NCI-H446 (cell line): Measurements from ENCODE around the gene SERPINA10.

Source experiments
- DNase-seq, 2 experiments: peaks; one replicate each; lab custom pipeline; 2025; lab: John Stamatoyannopoulos, UW

Gene SERPINA10, protein sequence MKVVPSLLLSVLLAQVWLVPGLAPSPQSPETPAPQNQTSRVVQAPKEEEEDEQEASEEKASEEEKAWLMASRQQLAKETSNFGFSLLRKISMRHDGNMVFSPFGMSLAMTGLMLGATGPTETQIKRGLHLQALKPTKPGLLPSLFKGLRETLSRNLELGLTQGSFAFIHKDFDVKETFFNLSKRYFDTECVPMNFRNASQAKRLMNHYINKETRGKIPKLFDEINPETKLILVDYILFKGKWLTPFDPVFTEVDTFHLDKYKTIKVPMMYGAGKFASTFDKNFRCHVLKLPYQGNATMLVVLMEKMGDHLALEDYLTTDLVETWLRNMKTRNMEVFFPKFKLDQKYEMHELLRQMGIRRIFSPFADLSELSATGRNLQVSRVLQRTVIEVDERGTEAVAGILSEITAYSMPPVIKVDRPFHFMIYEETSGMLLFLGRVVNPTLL

DNA sequence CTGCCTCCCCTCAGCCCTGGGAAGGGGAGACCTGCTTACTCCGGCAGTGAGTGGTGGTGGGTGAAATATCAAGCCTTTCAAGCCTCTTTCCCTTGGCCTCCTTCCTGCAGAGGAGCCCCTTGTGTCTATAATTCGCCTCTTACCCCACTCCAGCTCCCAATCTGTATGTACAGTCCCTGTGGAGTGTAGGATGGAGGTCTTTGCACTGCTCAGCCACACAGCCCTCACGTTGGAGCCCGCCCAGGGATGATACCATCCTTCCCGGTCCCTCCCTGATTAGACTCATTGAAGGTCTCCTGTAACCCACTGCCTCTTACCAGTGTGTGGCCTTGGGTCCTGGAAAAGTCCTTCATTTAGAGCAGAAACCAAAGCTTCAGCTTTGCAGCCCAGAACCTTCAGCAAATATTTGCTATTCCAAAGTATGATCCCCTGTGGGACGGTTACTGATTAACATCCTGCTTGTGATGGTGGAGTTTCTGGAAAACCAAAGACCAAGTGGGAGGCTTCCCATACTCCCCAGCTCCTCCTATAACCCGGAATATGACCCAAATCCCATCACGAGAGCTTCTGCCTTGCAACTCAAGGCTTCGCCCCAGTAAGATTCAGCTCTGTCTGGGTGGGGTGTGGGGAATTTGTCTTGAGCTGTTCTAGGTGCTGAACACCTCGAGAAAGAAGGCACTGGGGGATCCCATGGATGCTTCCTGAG is at the start of gene SERPINA10:
Gene SERPINA10, minus strand, starts transcription at position 397 of the 706 bp plus-strand sequence. CDS start 2,675 bp downstream, outside the sequence.
- no peak for DNase-seq

DNA sequence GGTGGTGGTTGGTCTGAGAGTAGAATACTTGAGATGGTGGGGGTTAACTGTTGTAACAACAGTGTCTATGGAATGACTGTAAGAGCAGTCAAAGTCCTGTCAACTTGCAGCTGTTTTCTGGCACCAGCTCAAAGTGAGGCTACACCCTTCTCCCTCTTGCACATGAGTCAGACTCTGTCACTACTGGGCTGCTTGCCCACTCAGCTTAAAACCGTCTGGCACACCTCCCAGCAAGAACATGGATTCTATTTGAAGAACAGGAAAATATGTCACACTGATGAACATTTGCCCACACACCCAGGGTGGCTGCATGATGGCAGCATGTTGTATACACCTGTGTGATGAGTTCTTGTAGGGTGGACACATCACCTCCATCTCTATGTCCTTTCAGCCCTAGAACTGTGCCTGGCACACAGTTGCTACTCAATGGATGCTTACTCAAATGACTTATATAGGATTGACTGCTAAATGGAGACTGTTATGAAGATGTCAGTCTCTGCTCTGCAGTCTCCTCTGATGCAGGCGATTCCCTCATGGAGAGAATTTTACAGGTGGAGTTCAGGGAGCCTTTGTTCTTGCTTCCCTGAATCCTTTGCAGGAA is 49.4 kb upstream of the SERPINA10 start:
- DNase-seq, result peak; percentile 85 to 89

DNA sequence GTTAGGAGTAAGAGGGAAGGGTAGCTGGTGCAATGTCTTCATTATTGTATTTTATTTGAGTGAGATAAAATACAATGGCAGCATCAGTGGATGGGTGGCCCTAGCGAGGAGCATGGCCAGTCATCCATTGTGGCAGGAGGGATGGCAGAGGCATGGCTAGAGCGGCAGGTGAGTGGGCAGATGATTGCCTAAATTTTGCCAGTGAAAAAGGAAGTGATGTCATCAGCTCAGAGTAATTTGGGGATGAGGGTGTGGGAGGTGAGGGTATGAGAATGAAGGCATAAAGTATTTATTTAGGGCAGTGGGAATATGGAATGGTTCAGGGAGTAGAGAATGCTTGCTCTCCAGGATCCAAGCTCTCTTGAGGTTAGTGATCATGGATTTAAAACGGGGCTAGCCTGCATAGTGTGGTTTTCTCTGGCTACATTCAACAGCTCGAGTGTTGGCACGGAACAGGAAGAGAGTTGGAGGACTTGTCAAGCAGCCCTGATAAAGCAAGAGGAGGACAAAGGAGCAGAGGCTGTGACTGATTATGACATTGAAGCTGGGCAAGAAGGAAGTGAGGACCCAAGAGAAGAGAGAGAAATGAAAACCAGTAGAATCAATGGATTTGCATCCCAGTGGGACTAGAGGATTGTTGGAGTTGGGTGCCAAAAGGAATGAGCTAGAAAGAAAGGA is 48.7 kb upstream of the SERPINA10 start:
- no peak for DNase-seq

DNA sequence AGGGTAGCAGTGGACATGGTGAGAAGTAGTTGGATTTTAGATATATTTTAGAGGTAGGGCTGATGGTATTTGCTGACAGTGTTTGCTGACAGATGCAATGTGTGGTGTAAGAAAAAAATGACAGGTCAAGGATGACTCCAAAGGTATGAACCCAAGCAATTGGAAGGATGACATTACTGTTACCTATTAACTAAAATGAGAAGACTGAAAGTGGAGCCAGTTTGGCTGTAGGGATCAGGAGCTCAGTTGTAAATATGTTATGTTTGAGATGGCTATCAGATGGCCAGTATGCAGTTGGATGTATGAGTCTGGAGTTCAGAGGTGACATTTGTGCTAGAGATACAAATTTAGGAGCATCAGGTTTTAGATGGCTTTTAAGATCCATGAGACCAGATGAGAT is 47.5 kb upstream of the SERPINA10 start:
- no peak for DNase-seq

DNA sequence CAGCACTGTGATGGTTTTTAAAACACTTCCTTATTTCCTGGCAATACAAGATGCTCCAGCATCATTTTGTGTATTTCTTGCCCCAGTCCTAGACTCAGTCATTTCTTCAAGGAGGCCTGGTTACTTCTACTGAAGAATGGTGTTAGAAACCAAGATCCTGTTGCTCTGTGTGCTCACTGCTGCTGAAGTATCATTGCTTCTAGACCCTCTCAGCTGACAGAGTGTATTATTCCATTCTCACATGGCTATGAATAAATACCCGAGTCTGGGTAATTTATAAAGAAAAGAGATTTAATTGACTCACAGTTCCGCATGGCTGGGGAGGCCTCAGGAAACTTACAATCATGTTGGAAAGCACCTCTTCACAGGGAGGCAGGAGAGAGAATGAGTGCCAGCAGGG is 45.0 kb upstream of the SERPINA10 start:
- DNase-seq, result no peak

DNA sequence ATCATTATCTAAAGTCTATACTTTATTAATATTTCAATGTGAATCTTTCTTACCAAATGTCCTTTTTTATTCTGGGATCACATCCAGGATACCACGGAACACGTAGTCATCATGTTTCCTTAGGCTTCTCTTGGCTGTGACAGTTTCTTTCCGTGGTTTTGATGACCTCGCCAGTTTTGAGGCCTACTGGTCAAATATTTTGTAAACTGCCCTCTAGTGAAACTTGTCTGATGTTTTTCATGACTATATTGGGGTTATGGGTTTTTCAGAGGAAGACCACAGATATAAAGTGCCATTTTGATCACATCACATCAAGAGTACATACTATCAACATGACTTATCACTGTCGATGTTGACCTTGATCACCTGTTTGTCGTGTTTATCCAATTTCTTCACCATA is 44.2 kb upstream of the SERPINA10 start:
- no peak for DNase-seq

DNA sequence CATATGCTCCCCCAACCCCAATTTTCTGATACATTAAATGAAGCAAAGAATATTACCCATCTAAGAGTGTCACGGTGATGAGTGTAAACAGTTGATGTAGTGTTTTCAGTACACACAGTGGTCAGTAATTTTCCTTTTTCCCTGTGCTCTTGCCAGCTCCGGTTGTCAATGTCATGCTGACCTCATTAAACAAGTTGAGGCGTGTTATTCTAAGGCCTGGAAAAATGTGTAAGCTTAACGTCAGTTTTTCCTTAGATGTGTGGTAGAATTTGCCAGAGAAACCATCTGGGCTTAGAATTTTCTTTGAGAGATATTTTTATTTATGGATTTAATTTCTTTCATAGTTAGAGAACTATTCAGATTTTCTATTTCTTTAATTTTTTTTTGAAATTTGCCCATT is 41.8 kb upstream of the SERPINA10 start:
- no peak for DNase-seq

DNA sequence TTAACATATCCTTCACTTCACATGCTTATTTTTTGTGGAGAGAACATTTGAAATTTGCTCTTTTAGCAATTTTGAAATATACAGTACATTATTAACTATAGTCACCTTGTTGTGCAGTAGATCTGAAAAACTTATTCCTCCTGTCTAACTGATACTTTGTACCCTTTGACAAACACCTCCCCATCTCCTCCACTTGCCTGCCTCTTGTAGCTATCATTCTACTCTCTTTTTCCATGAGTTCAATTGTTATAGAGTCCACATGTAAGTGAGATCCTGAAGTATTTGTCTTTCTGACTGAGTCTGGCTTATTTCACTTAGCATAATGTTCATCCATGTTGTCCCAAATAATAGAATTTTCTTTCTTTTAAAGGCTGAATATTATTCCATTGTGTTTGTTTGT is 39.5 kb upstream of the SERPINA10 start:
- no peak for DNase-seq

DNA sequence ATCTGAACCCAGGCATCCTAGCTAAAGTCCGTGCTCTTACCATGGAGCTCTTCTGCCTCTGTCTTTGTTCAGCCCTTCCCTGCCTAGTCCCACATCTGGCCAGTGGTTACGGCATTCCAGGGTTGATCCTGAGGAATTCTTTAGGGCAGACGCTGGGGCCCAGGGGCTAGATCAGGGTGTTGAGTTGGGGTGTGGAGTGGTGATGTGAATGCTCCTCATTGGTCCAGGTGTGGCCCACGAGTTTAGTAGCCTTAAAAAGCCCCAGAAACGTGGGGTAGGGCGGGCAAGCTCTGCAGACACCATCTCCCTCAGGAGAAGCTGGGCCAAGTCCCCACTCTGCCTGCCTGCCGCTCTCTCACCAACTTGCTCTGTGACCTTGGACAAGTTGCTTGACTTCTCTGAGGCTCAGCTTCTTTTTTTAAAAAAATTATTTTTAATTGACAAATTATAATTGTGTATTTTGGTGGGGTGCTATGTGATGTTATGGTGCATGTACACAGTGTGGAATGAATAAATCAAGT is 39.1 kb upstream of the SERPINA10 start:
- DNase-seq, result no peak

DNA sequence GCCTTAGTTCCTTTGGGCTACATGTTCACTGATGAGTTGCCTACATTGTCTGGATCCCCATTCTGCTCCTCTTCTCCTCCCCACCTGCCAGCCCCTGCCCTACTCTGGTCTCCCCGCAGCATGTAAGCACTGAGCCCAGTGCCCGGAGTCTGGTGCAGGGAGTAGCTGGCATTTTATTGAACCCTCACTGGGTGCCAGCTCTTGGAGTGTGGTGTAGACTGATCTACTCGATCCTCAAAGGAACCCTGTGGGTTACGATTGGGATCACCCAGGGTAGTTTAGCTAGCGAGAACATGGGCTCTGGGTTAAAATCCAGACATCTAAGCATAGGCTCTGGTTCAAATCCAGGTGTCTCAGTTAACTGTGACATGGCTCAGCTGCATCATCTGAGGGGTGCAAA is 38.4 kb upstream of the SERPINA10 start:
- DNase-seq, result no peak

DNA sequence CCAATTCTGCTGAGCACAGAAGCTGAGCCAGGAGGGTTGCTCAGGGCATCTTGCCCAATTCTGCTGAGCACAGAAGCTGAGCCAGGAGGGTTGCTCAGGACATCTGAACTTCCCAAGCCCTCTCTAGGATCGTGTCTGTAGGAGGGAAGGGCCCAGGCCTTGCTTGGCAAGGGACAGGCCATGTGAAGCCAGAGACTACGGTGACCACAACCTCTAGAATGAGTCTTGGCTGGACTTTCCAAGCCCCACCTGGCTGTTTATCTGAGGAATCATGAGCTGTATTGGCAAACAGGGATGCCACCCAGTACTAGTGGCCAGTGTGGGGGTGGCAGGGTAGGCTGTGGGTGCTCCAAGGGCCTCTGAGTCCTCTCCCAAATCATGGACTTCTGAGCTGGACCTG is 37.8 kb upstream of the SERPINA10 start:
- no peak for DNase-seq

DNA sequence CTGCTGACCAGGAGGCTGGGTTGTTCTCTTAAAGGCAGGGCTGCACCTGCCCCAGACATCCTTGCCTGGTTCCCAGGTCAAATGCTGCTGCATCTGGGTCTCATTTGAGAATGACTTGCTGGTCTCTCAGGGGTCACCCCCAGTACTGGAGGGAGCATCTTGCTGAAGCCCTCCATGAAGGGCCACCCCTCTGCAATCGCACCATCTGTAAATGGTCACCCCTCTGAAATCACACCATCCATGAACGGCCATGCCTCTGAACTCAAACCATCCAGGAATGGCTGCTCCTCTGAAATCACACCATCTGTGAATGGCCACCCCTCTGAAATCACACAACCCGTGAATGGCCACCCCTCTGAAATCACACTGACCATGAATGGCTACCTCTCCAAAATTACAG is 37.4 kb upstream of the SERPINA10 start:
- DNase-seq, result no peak

DNA sequence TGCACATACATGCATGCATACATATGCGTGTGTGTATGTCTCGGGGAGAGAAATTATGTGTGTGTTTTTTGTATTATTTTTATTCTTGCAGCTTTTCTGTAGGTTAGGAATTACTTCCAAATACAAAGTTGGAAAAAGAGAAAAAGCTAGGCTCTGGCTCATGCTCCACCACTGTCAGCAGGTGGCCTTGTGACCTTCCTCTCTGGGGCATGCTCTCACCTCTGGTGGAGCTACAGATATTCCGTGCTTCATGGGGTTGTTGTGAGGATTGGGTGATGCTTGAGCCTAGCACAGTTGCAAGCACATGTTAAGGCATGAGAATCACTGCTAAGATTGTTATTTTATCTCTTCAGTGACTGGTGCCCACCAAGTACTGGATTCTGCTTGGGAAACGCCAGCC is 36.8 kb upstream of the SERPINA10 start:
- DNase-seq, result no peak

DNA sequence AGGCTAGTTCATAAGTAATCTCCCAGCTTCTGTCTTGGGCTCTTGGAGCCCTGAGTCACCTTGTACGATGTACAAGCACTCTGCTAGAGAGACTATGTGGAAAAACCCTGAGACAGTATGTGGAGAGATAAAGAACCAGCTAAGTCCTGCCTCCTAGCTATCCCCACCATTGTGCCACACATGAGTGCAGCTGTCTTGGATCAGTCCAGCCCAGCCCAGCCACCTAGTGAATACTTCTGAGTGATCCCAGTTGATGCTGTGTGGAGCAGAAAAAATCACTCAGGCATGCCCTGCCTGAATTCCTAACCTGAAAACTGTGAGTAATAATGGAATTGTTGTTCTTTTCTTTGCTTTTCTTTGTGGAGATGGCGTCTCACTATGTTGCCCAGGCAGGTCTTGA is 35.1 kb upstream of the SERPINA10 start:
- no peak for DNase-seq

DNA sequence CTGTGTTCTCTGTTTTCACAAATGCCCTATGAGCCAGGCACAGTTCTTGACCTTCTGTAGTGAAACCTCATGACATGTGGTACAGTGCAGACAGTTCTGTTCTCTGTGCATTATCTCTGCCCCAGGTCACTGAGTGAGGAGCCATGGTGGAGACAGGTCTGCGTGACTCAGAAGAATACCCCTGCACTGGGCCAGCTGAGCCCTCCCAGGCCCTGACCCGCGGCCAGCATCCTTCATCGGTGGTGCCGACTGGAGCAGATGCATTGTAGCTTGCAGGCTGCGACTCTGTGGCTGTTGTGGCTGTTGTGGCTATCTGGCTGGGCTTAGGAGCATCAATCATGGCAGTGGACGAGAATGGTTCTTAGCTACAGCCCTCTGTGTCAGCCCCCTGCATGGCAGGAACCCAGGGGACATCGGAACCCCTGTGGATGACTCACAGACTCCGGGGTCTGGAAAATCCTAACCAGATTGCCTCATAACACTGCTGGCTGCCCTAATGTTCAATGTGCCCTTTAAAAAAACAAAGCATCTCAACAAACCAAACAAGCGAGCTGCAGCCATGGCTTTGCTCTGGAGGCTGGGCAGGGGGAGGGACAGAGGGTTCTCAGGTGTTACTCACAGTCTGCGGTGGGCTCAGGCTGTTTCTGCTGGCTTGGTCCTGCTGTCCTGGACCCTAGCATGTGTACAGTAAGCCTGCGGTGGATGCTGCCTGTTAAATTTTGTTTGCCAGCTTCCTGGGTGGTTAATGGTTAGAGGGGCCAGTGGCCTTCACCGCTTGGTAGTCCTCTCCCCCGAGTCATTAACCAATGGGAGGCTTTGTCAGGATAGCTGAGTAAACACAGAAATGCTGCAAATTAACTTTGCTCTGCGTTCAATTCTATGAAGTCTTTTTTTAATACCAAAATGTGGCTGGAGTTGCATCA is 29.8 kb upstream of the SERPINA10 start, which contains the start of gene SERPINA6:
Gene SERPINA6, minus strand, starts transcription at position 689 of the 923 bp plus-strand sequence. CDS start 8,688 bp downstream, outside the sequence.
- DNase-seq, result no peak

DNA sequence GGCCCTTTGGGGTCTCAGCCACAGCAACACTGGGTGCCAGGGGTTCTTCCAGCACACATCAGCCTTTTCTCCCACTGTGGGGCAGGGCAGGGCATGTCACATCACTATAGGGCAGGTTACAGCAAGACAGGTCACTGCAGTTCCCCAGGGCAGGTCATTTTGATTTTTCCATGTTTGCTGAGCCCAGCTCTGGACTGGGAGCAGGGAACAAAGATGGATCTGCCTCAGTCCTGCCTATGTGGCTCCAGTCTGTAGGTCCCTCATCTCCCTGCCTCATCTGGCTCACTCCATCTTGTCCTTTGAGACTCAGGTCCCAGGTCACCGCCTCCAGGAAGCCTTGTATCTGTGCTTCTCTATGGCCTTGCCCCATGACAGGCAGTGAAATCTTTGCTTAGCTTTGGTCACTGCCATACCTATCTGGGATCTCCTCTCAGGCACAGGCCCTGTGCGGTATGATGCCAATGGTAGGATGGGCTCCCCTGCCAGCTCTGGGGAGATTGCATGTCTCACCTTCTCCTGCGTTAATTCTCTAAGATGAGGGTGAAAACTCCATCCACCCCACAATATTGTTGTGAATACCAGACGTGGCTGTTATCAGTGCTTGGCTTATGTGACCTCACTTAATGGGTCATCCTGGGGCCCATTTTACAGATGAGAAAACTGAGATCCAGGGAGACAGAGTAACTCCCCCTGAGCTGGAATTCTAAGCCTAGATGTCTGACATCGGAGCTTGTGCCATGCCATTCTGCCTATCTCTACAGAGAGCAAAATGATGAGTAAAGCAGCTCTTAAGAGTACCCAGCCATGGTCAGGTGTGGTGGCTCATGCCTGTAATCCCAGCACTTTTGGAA is 28.6 kb upstream of the SERPINA10 start:
- no peak for DNase-seq

DNA sequence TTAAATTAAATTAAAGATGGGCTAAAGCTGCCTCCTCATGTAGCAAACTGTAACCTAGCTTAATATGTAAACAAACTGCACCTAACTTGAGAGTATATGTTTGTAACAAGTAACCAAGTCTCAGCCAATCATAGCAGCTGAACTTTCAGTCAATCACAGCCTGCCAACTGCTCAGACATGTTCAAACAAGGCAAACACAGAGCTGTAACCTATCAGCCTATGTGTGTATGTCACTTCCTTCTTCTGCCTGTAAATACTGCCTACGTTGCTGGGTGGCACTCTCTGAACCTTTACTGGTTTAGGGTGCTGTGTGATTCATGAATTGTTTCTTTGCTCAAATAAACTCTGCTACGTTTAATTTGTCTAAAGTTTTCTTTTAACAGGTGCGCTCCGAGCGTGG is 27.2 kb upstream of the SERPINA10 start:
- no peak for DNase-seq

DNA sequence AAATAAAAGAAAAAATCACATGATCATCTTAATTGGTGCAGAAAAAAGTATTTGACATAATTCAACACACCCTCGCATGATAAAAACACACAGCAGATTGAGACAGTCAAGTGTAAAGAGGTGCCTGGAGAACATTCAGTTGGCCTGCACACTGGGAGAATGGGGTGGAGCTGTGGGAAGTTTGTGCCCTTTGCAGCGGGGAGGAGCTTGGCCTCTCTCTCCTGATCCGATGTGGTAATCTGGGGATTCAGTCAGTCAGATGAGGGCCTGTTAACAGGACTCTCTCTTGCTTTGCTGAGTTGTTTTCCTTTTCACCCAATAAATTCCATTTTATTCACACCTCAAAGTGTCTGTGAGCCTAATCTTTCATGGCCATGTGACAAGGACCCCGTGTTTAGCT is 24.2 kb upstream of the SERPINA10 start:
- DNase-seq, result no peak

DNA sequence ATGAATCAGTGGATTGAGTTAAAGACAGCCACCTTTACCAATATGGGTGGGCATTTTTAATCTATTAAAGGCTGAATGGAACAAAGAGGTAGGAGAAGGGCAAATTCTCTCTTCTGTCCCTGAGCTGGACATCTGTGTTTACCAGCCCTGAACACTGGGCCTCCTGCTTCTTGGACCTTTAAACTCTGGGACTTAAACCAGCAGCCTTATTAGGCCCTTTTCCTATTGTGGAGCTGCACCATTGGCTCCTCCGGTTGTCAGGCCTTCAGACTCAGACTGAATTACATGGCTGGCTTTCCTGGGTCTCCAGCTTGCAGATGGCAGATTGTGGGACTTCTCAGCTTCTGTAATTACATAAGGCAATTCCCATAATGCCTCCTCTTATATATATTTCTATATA is 23.6 kb upstream of the SERPINA10 start:
- no peak for DNase-seq

DNA sequence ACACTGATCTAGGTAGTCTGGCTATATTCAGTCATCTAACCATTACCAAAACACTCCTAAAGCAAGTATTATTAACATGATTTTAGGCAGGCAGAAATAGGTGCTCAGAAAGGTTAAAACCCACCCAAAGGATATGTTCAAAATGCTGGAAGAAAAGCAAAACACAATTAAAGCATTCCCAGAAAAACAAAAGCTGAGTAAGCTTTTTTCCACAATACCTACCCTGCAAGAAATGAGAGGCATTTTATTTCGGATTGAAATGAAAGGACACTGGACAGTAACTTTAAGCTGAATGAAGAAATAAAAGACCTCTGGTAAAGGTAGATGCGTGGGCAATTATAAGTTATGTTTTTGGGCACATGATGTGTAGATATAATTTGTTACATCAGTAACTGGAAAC is 21.8 kb upstream of the SERPINA10 start:
- no peak for DNase-seq
